MG63 (cell line): ENCODE data around the gene GATAD2B. TPM values are rescaled to one million over a fixed set of nuclear protein-coding genes. Genes with fewer than 3 reads are reported as not detected.
"Not testable (repeated sequence)": the region's sequence is repeated elsewhere in the genome, so short reads cannot be mapped to it uniquely, and the experiment has no call there.

Experiments used
- DNase-seq: peaks from one replicate; pipeline ENCODE4 v3.0.0-alpha.2; 2020
- H3K27me3 ChIP-seq: fragments of 250-450 bp; sonication (Bioruptor Pico); 2 replicates; pipeline ENCODE4 v1.5.1; 2020; ENCODE audit warnings: mild to moderate bottlenecking, moderate library complexity
- H3K36me3 ChIP-seq: fragments of 250-450 bp; sonication (Bioruptor Pico); 2 replicates; pipeline ENCODE4 v1.5.1; 2020; ENCODE audit warnings: mild to moderate bottlenecking, moderate library complexity
- H3K4me3 ChIP-seq: fragments of 250-450 bp; sonication (Bioruptor Pico); 2 replicates; pipeline ENCODE4 v1.5.1; 2020; ENCODE audit warnings: mild to moderate bottlenecking, moderate library complexity
- H3K9me3 ChIP-seq: fragments of 250-450 bp; sonication (Bioruptor Pico); 2 replicates; pipeline ENCODE4 v1.5.1; 2020; ENCODE audit warnings: mild to moderate bottlenecking, moderate library complexity
- total RNA-seq: library from RNA; depleted of rRNA; stranded (reverse); fragments of >200 nt; shearing (Covaris generic); gene quantifications from 2 replicates; pipeline ENCODE4 v1.2.3, GENCODE V29; 2014; ENCODE audit warnings: low replicate concordance

Gene GATAD2B
- total RNA-seq, 1 experiment from 2014 or later: 5.9 TPM

- DNase-seq: no peak
- H3K9me3 ChIP-seq: no peaks in the 10 kb centered on the region; the same call in 1 of the 2 replicates
- no peak overlapping the region for H3K4me3 ChIP-seq
- no peaks in the 10 kb centered on the region for H3K36me3 ChIP-seq
- no peaks in the 10 kb centered on the region for H3K27me3 ChIP-seq
Observed at GRCh38 chr1:153789478-153790034, 133.2 kb downstream of the GATAD2B start.

GRCh38 chr1:153786038-153786790 lies 136.6 kb downstream of the GATAD2B start:
- Histone ChIP-seq H3K36me3 (no peaks in the 10 kb centered on the region), H3K9me3 (no peaks in the 10 kb centered on the region), H3K4me3 (no peak overlapping the region), H3K27me3 (no peaks in the 10 kb centered on the region)
- no peak for DNase-seq

GRCh38 chr1:153783233-153784190 lies 139.3 kb downstream of the GATAD2B start:
- Histone ChIP-seq H3K36me3 (0 out of 2 replicates have a peak, but pooled peaks cover 3% of the 10 kb centered on the region), H3K27me3 (no peaks in the 10 kb centered on the region), H3K9me3 (no peaks in the 10 kb centered on the region), H3K4me3 (peak overlapping the region; percentile 79)
- DNase-seq: peak; percentile 89

- H3K4me3 ChIP-seq: peak overlapping the region; percentile 79
- not testable (repeated sequence) for DNase-seq, H3K9me3 ChIP-seq, H3K36me3 ChIP-seq, H3K27me3 ChIP-seq
Observed at GRCh38 chr1:153782648-153783047, 140.1 kb downstream of the GATAD2B start.

GRCh38 chr1:153780551-153780950 lies 142.2 kb downstream of the GATAD2B start:
- no peaks in the 10 kb centered on the region for H3K9me3 ChIP-seq
- no peak for DNase-seq
- H3K27me3 ChIP-seq: no peaks in the 10 kb centered on the region
- H3K4me3 ChIP-seq: no peak overlapping the region
- H3K36me3 ChIP-seq: 0 out of 2 replicates have a peak, but pooled peaks cover 3% of the 10 kb centered on the region

GRCh38 chr1:153779781-153780541 lies 142.8 kb downstream of the GATAD2B start:
- H3K4me3 ChIP-seq: no peak overlapping the region
- H3K27me3 ChIP-seq: no peaks in the 10 kb centered on the region
- peaks cover 3% of the 10 kb centered on the region; the same call in 1 of the 2 replicates for H3K36me3 ChIP-seq
- H3K9me3 ChIP-seq: no peaks in the 10 kb centered on the region
- no peak for DNase-seq

GRCh38 chr1:153778824-153779519 lies 143.8 kb downstream of the GATAD2B start:
- no peak overlapping the region for H3K4me3 ChIP-seq
- H3K36me3 ChIP-seq: peaks cover 8% of the 10 kb centered on the region; the same call in 1 of the 2 replicates
- H3K9me3 ChIP-seq: no peaks in the 10 kb centered on the region
- no peak for DNase-seq
- no peaks in the 10 kb centered on the region for H3K27me3 ChIP-seq

GRCh38 chr1:153778051-153778823 lies 144.5 kb downstream of the GATAD2B start:
- DNase-seq: no peak
- Histone ChIP-seq H3K4me3 (no peak overlapping the region), H3K36me3 (peaks cover 13% of the 10 kb centered on the region), H3K9me3 (no peaks in the 10 kb centered on the region), H3K27me3 (no peaks in the 10 kb centered on the region)

- no peak for DNase-seq
- peaks cover 17% of the 10 kb centered on the region for H3K36me3 ChIP-seq
Observed at GRCh38 chr1:153777648-153778047, 145.1 kb downstream of the GATAD2B start.

GRCh38 chr1:153776845-153777370 lies 145.9 kb downstream of the GATAD2B start:
- Histone ChIP-seq H3K4me3 (no peak overlapping the region), H3K9me3 (no peaks in the 10 kb centered on the region)
- no peak for DNase-seq

More at GRCh38 chr1:153777648-153778047, 145.1 kb downstream of the GATAD2B start:
- Histone ChIP-seq H3K27me3 (no peaks in the 10 kb centered on the region), H3K9me3 (no peaks in the 10 kb centered on the region), H3K4me3 (no peak overlapping the region)

GRCh38 chr1:153776352-153776751 lies 146.4 kb downstream of the GATAD2B start:
- Histone ChIP-seq H3K36me3 (peaks cover 30% of the 10 kb centered on the region), H3K4me3 (no peak overlapping the region), H3K9me3 (no peaks in the 10 kb centered on the region), H3K27me3 (no peaks in the 10 kb centered on the region)
- DNase-seq: no peak

More at GRCh38 chr1:153776845-153777370, 145.9 kb downstream of the GATAD2B start:
- H3K36me3 ChIP-seq: peaks cover 24% of the 10 kb centered on the region
- no peaks in the 10 kb centered on the region for H3K27me3 ChIP-seq

GRCh38 chr1:153775458-153776327 lies 147.1 kb downstream of the GATAD2B start:
- no peak for DNase-seq
- Histone ChIP-seq H3K36me3 (peaks cover 33% of the 10 kb centered on the region), H3K9me3 (no peaks in the 10 kb centered on the region), H3K4me3 (no peak overlapping the region), H3K27me3 (no peaks in the 10 kb centered on the region)

- DNase-seq: no peak
- no peak within 1 kb of the TSS for H3K4me3 ChIP-seq
- H3K36me3 ChIP-seq: peaks cover 38% of the 10 kb centered on the region
- H3K27me3 ChIP-seq: no peaks in the 10 kb centered on the region
- no peaks in the 10 kb centered on the region for H3K9me3 ChIP-seq
Observed at GRCh38 chr1:153774780-153775457, 147.9 kb downstream of the GATAD2B start, which contains the start of gene SLC27A3. Gene SLC27A3, plus strand, starts transcription at chr1:153775407. Its CDS starts 91 bp downstream, at chr1:153775498.
